GM23338 (cell line): Measurements from ENCODE around the gene FBXO22. TPM values are rescaled to one million over a fixed set of nuclear protein-coding genes. Genes with fewer than 3 reads are reported as not detected.

ENCODE experiments used
- ATAC-seq: fragments of 200-7000 bp; cut with Tn5 transposase; 3 replicates; pipeline ENCODE4 v1.9.1; 2020
- DNase-seq: peaks from one replicate; pipeline ENCODE4 v3.0.0-alpha.2; 2015; ENCODE audit warnings: low spot score
- H2AFZ ChIP-seq: fragments of 200-600 bp; sonication (generic); 2 replicates; pipeline ENCODE4 v1.8.0; 2016; ENCODE audit warnings: antibody characterized with exemption, mild to moderate bottlenecking, moderate library complexity
- H3F3A ChIP-seq: fragments of 200-600 bp; sonication (generic); replicated peaks from 2 replicates; pipeline ENCODE4 v1.8.0; 2017; ENCODE audit warnings: antibody characterized with exemption, mixed run types, low read depth
- H3K27ac ChIP-seq: fragments of 200-600 bp; sonication (generic); 2 replicates; pipeline ENCODE4 v1.6.1; 2016; ENCODE audit warnings: low read depth
- H3K27me3 ChIP-seq: fragments of 200-600 bp; sonication (generic); 2 replicates; pipeline ENCODE4 v1.8.0; 2016; ENCODE audit warnings: mild to moderate bottlenecking, mixed run types, moderate library complexity; ENCODE audit not compliant: insufficient read depth
- H3K36me3 ChIP-seq: fragments of 200-600 bp; sonication (generic); 2 replicates; pipeline ENCODE4 v1.8.0; 2016; ENCODE audit warnings: mild to moderate bottlenecking; ENCODE audit not compliant: insufficient read depth
- H3K4me1 ChIP-seq: fragments of 200-600 bp; sonication (generic); 2 replicates; pipeline ENCODE4 v1.8.0; 2016; ENCODE audit warnings: mild to moderate bottlenecking, moderate library complexity; ENCODE audit not compliant: insufficient read depth
- H3K4me2 ChIP-seq: fragments of 200-600 bp; sonication (generic); 2 replicates; pipeline ENCODE4 v1.7.1; 2017; ENCODE audit warnings: mixed run types
- H3K4me3 ChIP-seq: fragments of 200-600 bp; sonication (generic); 2 replicates; pipeline ENCODE4 v1.6.1; 2016; ENCODE audit warnings: mixed run types
- H3K79me2 ChIP-seq: fragments of 200-600 bp; sonication (generic); replicated peaks from 2 replicates; pipeline ENCODE4 v1.8.0; 2017; ENCODE audit warnings: mild to moderate bottlenecking; ENCODE audit not compliant: insufficient read depth
- H3K9me2 ChIP-seq: fragments of 200-600 bp; sonication (generic); 2 replicates; pipeline ENCODE4 v1.8.0; 2017; ENCODE audit not compliant: insufficient read depth
- H4K20me1 ChIP-seq: fragments of 200-600 bp; sonication (generic); replicated peaks from 2 replicates; pipeline ENCODE4 v1.8.0; 2017; ENCODE audit warnings: mild to moderate bottlenecking; ENCODE audit not compliant: insufficient read depth
- H3K27ac Mint-ChIP-seq: 2 replicates; pipeline ENCODE4 v1.8.0; 2020; ENCODE audit warnings: inconsistent platforms, mild to moderate bottlenecking, moderate library complexity, mixed read lengths
- H3K27me3 Mint-ChIP-seq: 3 replicates; pipeline ENCODE4 v1.8.0; 2022; ENCODE audit warnings: low read depth, mild to moderate bottlenecking, moderate library complexity, mixed read lengths, inconsistent platforms; ENCODE audit not compliant: insufficient read depth, poor library complexity
- H3K36me3 Mint-ChIP-seq: 3 replicates; pipeline ENCODE4 v1.8.0; 2021; ENCODE audit warnings: low read depth, mild to moderate bottlenecking, inconsistent platforms, moderate library complexity, mixed read lengths
- H3K4me1 Mint-ChIP-seq: 3 replicates; pipeline ENCODE4 v1.8.0; 2020; ENCODE audit warnings: mild to moderate bottlenecking, inconsistent platforms, mixed read lengths
- H3K4me3 Mint-ChIP-seq: 3 replicates; pipeline ENCODE4 v1.8.0; 2021; ENCODE audit warnings: moderate library complexity, mild to moderate bottlenecking, inconsistent platforms, mixed read lengths
- H3K9me3 Mint-ChIP-seq: 3 replicates; pipeline ENCODE4 v1.8.0; 2020; ENCODE audit warnings: moderate library complexity, mild to moderate bottlenecking, inconsistent platforms, mixed read lengths
- CREB1 ChIP-seq: fragments of 250-450 bp; sonication (Bioruptor Pico); IDR thresholded peaks from 2 replicates; pipeline ENCODE4 v1.5.0; 2020; ENCODE audit warnings: low read depth, mild to moderate bottlenecking, moderate library complexity
- JUNB ChIP-seq: IDR thresholded peaks from one replicate; pipeline ENCODE4 v1.6.1; 2016; ENCODE audit warnings: antibody characterized with exemption; ENCODE audit not compliant: unreplicated experiment
- NANOG ChIP-seq: IDR thresholded peaks from 2 replicates; pipeline ENCODE4 v1.6.1; 2016; ENCODE audit warnings: antibody characterized with exemption, borderline replicate concordance
- ZNF114 ChIP-seq: fragments of 250-450 bp; sonication (Bioruptor Pico); IDR thresholded peaks from 2 replicates; pipeline ENCODE4 v1.5.0; 2020; ENCODE audit warnings: mild to moderate bottlenecking, moderate library complexity
- ZNF331 ChIP-seq: fragments of 250-450 bp; sonication (Bioruptor Pico); IDR thresholded peaks from 2 replicates; pipeline ENCODE4 v1.5.0; 2020; ENCODE audit warnings: low read depth, mild to moderate bottlenecking, moderate library complexity
- polyA plus RNA-seq: library from polyadenylated mRNA; unstranded; fragments of >200 nt; fragmentation: Nextera tagmentation; extraction: Ambion mirVana; gene quantifications from 2 replicates; pipeline ENCODE4 v1.2.1, GENCODE V29; 2016
- total RNA-seq: library from RNA; depleted of rRNA; stranded (reverse); fragments of >200 nt; shearing (Covaris generic); gene quantifications from 2 replicates; pipeline ENCODE4 v1.2.3, GENCODE V29; 2014
- TF ChIP-seq, protein P1 (sequence below): fragments of 250-450 bp; sonication (Bioruptor Pico); IDR thresholded peaks from 2 replicates; pipeline ENCODE4 v1.5.0; 2020; ENCODE audit warnings: mild to moderate bottlenecking, moderate library complexity

The FBXO22 gene
- total and polyA plus RNA-seq, 2 experiments from 2014 or later = 79.8 to 94.5 TPM

DNA sequence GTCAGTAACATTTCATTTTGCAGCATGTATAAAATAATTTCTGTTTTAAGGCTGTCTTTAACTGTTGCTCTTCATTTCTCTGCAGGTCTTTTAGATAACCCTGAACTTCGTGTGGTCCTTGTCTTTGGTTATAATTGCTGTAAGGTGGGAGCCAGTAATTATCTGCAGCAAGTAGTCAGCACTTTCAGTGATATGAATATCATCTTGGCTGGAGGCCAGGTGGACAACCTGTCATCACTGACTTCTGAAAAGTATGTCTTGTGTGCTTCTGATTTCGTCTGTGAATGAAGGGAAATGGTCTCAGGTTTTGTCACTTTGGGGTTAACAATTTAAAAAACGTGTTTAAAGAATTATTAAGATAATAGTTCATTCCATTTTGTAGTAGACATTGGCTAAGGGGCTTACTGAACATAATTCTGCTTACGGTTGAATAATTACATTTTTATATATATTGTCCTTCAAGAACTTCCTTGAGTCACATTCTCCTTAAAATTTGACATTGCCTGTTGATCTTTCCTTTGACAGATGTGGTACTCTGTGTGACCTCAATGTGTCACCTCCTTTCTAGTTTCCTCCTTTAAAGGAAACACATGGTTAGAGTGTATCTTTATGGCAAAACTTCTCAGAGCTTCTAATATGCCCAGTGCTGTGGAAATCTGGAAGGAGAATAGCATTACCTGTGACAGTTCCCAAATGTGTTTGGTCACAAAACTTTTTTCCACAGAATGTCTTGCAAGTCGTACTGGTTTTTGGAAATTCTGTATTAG is 26.3 kb downstream of the FBXO22 start (continued):
- TF ChIP-seq, protein P1, sequence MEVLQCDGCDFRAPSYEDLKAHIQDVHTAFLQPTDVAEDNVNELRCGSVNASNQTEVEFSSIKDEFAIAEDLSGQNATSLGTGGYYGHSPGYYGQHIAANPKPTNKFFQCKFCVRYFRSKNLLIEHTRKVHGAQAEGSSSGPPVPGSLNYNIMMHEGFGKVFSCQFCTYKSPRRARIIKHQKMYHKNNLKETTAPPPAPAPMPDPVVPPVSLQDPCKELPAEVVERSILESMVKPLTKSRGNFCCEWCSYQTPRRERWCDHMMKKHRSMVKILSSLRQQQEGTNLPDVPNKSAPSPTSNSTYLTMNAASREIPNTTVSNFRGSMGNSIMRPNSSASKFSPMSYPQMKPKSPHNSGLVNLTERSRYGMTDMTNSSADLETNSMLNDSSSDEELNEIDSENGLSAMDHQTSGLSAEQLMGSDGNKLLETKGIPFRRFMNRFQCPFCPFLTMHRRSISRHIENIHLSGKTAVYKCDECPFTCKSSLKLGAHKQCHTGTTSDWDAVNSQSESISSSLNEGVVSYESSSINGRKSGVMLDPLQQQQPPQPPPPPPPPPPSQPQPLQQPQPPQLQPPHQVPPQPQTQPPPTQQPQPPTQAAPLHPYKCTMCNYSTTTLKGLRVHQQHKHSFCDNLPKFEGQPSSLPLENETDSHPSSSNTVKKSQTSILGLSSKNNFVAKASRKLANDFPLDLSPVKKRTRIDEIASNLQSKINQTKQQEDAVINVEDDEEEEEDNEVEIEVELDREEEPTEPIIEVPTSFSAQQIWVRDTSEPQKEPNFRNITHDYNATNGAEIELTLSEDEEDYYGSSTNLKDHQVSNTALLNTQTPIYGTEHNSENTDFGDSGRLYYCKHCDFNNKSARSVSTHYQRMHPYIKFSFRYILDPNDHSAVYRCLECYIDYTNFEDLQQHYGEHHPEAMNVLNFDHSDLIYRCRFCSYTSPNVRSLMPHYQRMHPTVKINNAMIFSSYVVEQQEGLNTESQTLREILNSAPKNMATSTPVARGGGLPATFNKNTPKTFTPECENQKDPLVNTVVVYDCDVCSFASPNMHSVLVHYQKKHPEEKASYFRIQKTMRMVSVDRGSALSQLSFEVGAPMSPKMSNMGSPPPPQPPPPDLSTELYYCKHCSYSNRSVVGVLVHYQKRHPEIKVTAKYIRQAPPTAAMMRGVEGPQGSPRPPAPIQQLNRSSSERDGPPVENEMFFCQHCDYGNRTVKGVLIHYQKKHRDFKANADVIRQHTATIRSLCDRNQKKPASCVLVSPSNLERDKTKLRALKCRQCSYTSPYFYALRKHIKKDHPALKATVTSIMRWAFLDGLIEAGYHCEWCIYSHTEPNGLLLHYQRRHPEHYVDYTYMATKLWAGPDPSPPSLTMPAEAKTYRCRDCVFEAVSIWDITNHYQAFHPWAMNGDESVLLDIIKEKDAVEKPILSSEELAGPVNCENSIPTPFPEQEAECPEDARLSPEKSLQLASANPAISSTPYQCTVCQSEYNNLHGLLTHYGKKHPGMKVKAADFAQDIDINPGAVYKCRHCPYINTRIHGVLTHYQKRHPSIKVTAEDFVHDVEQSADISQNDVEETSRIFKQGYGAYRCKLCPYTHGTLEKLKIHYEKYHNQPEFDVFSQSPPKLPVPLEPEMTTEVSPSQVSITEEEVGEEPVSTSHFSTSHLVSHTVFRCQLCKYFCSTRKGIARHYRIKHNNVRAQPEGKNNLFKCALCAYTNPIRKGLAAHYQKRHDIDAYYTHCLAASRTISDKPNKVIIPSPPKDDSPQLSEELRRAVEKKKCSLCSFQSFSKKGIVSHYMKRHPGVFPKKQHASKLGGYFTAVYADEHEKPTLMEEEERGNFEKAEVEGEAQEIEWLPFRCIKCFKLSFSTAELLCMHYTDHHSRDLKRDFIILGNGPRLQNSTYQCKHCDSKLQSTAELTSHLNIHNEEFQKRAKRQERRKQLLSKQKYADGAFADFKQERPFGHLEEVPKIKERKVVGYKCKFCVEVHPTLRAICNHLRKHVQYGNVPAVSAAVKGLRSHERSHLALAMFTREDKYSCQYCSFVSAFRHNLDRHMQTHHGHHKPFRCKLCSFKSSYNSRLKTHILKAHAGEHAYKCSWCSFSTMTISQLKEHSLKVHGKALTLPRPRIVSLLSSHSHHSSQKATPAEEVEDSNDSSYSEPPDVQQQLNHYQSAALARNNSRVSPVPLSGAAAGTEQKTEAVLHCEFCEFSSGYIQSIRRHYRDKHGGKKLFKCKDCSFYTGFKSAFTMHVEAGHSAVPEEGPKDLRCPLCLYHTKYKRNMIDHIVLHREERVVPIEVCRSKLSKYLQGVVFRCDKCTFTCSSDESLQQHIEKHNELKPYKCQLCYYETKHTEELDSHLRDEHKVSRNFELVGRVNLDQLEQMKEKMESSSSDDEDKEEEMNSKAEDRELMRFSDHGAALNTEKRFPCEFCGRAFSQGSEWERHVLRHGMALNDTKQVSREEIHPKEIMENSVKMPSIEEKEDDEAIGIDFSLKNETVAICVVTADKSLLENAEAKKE (CRISPR knock-in tag) = no peak
- TF ChIP-seq JUNB = no peak

GRCh38 chr15:75930866-75931265 is 27.2 kb downstream of the FBXO22 start:
- Histone ChIP-seq H3K27ac (no peak overlapping the region), H3K79me2 (peaks cover 20% of the 10 kb centered on the region), H3K27me3 (no peaks in the 10 kb centered on the region), H3F3A (no peaks in the 10 kb centered on the region), H3K4me1 (peaks cover 16% of the 10 kb centered on the region), H2AFZ (no peak overlapping the region), H3K9me2 (no peaks in the 10 kb centered on the region), H3K4me3 (no peak overlapping the region), H3K4me2 (no peak overlapping the region), H4K20me1 (peaks cover 15% of the 10 kb centered on the region; the same call in 1 of the 2 replicates), H3K36me3 (peaks cover 48% of the 10 kb centered on the region)
- H3K36me3 Mint-ChIP-seq = peaks cover 49% of the 10 kb centered on the region
- no peak overlapping the region for H3K27ac Mint-ChIP-seq
- peaks cover 29% of the 10 kb centered on the region for H3K4me1 Mint-ChIP-seq
- H3K9me3 Mint-ChIP-seq = no peaks in the 10 kb centered on the region; the same call in 2 of the 3 replicates
- DNase-seq (no peak), ATAC-seq (no peak)
- H3K4me3 Mint-ChIP-seq = no peak overlapping the region
- TF ChIP-seq NANOG (no peak), ZNF331 (CRISPR knock-in tag) (no peak), CREB1 (no peak), ZNF114 (CRISPR knock-in tag) (no peak), JUNB (no peak)
- TF ChIP-seq, protein P1 (CRISPR knock-in tag) = no peak
- H3K27me3 Mint-ChIP-seq = no peaks in the 10 kb centered on the region
